GM21786 (cell line): Measurements from ENCODE around the gene ZDHHC11B.

Experiments used
- ATAC-seq: cut with Tn5 transposase; IDR thresholded peaks from one replicate; pipeline ENCODE4 v1.9.1; 2021; ENCODE audit not compliant: unreplicated experiment

Gene ZDHHC11B

GRCh38 chr5:675871-676698, 108.4 kb downstream of the ZDHHC11B start:
- ATAC-seq, result no peak

DNA sequence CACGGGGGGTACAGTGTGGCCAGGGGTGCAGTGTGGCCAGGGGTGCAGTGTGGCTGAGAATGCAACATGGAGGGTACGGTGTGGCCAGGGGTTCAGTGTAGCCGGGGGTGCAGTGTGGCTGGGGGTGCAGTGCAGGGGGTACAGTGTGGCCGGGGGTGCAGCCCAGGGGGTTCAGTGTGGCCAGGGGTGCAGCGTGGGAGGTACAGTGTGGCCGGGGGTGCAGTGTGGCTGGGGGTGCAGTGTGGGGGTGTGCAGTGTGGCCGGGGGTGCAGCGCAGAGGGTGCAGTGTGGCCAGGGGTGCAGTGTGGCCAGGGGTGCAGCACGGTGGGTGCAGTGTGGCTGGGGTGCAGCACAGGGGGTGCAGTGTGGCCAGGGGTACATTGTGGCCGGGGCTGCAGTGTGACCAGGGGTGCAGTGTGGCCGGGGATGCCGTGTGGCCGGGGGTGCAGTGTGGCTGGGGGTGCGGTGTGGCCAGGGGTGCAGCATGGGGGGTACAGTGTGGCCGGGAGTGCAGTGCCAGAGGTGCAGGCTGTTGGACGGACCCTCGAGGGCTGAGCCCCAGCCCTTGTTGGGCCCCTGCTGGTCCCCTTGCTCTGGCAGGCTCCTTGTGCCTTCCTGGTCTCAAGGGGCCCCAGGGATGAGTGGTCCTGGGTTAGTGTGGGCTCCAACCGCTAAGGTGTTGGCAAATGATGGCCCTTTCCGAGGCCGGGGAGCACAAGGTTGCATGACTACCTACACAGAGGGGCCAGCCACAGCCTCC, 109.2 kb downstream of the ZDHHC11B start:
- no peak for ATAC-seq

- ATAC-seq, result no peak
Measured at GRCh38 chr5:674630-675011, 109.9 kb downstream of the ZDHHC11B start.

- no peak for ATAC-seq
Measured at GRCh38 chr5:673831-674629, 110.5 kb downstream of the ZDHHC11B start.

DNA sequence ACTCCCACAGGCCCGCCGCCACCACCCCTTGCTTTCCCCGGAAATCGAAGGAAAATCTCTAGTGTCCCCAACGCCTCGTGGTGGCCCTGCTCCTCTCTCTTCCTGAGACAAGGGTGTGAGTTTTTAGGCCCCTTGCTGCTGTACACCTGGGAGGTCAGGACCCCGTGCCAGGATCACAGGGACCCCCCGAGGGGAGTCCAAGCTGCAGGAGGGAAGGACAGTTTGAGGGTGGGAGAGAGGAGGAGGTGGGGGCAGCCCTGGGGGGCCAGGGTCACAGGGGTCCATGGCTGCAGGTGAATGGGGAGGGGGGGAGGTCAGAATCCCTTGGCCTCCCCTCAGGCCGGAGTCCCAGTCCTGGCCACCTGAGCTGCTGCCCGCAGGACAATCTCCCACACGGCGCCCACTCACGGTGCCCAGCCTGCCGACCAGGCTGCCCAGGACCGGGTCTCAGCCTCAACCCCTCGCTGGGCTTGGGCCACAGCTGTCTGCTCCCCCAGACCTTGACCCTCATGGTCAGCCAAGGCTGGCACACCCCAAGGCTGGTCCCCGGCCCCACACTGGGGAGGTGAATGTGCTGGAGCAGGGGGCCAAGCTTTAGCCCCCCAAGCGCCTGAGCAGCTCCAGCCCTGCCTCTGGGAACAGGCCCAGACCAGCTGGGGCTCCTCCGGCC, 111.2 kb downstream of the ZDHHC11B start:
- ATAC-seq, result no peak

GRCh38 chr5:672329-673160, 112.0 kb downstream of the ZDHHC11B start:
- ATAC-seq, result no peak

DNA sequence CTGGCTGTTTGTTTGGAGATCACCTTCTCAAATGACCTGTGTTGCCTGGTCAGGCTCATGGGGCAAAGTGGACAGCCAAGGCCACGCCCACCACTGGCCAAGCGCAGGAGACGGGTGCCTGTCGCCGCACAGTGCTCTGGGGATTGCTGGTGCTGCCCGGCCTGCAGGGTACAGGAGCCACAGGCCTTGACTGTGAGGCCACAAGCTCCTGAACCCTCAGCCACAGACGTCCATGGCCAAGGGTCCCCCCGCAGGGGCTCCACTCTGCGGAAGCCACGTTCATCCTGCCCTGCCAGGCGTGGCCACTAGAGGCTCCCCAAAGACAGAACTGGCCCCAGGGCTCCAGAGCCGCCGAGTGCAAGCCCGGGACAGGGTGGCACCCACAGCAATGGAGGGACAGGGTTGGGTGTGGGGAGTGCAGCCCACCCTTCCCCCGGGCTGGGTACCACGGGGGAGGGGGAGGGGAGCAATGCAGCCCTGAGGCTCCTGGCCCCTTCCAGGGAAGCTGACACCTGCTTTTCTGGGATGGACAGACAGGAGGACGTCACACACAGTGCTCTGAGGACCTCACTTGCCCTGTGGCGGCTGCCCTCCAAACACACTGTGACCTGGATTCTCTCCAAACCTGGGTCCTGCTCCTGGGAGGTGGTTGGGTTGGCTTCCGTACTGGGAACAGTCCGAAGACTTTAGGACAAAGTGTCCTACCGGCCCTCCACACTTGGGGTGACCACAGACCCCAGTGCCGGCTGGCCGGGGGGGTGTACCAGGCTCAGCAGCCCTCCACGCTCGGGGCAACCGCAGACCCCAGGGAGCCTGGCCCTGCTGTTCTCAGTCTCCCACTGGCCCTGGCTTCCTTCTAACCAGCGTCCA, 112.8 kb downstream of the ZDHHC11B start:
- peak; percentile 67 for ATAC-seq

GRCh38 chr5:670396-671270, 113.9 kb downstream of the ZDHHC11B start:
- ATAC-seq, result no peak

GRCh38 chr5:669842-670395, 114.6 kb downstream of the ZDHHC11B start:
- no peak for ATAC-seq

DNA sequence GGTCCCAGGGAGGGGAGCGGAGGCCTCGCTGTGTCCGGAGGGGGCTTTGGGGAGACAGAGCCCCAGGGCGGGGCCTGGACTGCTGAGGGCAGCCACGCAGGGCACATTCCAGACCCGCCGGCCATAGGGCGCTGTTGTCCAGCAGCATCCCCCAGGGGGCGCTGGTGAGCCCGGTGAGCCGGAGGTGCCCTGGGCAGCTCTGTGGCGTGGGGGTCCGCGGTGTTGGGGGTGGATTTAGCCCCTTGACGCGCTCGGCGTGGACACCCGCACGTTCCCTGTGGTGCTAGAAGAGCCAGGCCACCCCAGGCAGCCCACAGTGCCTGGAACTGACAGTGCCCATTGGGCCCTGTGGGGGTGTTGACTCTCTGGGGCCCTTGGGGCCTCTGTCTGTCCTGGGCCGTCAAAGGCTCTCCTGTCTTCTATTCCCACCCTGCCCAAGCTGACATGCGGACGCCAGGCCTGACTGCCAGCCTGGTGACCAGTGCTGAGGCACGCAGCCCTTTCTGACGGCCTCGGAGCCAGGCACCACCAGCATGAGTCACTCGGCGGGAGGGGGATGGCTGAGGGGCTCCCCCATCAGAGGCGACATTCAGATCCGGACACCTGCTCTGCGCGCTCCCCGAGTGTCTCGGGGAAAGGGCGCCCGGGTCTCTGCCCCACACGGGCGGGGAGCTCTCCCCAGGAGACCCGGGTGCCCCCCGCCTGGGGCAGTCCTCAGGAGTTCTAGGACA, 115.3 kb downstream of the ZDHHC11B start:
- ATAC-seq, result no peak

- ATAC-seq, result no peak
Measured at GRCh38 chr5:668283-668995, 116.1 kb downstream of the ZDHHC11B start.

DNA sequence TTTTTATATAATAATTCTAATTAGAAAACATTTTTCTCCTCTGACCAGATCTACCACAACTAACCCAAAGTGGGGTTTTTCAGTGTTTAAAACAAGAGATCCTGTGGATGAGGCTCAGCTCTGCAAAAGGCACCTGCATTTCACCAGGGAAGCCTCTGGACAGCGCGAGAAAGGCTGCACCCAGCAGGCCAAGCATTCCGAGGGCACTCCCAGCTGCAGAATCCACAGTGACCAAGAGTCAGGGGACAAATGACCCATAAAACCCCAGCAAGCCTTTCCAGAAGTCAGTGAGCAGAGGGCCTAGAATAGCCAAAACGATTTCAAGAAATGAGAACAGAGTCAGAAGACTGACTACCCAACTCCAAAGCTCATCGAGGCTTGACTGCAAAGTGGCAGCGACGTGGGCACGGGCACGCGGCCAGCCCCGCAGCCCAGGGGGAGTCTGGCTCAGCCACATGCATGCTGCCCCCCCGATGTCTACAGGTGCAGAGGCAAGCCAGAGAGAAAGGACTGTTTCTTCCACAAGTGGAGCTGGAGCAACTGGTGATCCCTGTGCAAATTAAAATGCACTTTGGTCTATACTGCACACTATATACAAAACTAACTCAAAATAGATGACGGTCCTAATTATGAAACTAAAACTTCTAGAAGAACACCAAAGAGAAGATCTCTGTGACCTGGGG, 117.6 kb downstream of the ZDHHC11B start:
- ATAC-seq, result no peak

GRCh38 chr5:665956-666711, 118.4 kb downstream of the ZDHHC11B start:
- ATAC-seq, result no peak

- no peak for ATAC-seq
Measured at GRCh38 chr5:665541-665955, 119.0 kb downstream of the ZDHHC11B start.

GRCh38 chr5:664994-665360, 119.6 kb downstream of the ZDHHC11B start:
- ATAC-seq, result no peak
